GM18861 (cell line): ENCODE measurements around the gene NCKAP5L.

Experiments used
- ATAC-seq: cut with Tn5 transposase; IDR thresholded peaks from one replicate; pipeline ENCODE4 v1.9.1; 2021; ENCODE audit not compliant: unreplicated experiment

NCKAP5L gene

DNA sequence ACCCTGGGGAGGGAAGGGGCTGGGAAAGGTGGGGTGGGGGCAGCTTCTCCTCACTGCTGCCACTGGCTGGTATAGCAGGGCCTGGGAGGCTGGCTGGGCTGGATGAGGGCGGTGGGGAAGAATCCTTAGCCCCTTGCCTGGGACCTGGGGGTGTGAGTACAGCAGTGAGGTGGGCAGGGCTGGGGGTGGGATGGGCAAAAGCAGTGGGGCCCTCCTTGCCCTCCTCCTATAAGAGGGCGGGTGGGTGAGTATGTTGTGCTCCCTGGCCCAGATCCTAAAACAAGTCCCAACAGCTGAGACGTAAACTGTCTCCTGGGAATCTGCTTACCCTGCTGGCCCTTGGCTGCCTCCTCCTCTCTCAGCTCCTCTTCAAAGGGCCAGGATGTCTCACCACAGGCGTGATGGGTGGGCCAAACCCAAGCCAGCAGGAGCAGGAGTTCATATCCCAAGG is 2.2 kb downstream of the NCKAP5L start:
- no peak for ATAC-seq

DNA sequence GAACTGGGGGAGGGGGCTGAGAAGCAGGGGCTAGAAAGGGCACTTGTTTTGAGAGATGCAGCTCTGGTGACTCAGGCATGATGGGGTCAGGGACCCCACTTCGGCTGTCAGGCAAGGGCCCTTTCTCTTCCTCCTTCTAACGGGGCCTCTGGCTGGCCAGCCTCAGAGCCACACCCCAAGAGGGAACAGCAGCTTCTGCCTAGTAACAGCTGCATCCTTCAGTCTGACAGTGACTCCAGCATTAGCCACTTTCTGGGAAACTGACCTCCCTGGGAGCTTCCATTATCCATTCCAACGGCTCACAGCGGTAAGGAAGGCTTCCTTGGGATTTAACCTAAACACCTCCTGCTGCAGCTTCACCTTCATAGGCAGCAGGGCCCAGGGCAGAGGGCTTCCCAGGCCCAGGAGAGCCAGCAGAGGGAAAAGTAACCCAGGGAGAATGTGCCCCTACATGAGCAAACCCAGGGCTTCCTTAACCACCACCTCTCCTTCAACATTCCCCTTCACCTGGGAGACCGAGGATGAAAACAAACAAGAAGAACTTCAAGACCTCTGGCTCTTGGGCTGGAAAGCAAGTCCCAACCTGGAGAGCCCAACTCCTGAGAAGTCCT is 2.7 kb downstream of the NCKAP5L start:
- ATAC-seq: no peak

DNA sequence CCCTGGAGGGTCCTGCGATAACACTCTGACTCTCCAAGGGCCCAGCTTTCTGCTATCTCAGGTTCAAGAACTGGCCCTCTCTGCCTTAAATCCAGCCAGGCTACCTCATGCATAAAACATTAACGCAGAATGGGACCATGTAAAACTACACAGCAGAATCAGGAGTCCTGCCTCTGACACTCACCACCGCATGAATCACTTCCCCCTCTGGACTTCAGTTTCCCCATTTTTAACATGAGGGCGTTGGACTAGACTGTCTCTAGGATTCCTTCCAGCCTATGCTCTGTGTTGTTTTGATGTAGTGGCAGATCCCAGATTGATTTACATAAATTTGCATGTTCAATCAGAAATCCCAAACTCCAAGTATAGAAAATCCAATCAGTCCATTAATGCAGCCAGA is 3.3 kb downstream of the NCKAP5L start:
- no peak for ATAC-seq

DNA sequence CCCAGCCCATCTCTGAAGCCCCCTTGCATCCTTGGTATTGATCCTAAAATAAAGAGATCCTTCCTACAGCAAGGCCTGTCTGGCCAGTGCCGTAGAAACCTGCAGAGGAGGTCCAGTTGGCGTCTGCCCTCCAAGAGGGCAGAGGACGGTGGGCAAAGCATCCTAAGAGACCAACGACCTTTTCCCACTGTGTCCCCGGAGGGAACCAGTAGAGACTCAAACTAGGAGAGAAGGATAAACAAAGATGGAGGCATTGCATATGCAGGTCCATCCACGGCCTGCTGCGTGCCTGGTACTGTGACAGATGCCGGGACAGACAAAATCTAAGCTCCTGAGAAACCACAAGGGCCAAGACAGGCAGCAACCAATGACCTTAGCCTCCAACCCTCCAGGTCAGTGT is 3.8 kb downstream of the NCKAP5L start:
- ATAC-seq: no peak

DNA sequence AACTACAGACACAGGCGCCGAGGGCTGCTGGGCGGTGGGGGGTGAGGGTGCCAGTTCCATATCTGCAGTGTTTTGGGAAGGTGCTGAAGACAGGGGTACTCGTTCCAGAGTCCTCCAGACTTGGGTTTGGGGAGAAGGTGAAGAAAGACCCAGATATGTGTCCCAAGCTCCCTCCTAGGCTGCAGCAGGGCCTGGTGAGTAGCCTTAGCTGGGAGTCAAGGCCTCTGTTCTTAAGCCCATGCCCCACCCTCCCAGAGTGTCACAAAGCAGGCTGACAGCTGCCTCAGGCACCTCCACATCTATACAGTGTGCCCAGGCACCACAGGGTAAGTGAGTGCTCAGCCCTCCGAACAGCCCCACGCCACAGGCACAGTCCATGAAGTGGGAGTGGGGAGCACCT is 4.3 kb downstream of the NCKAP5L start:
- ATAC-seq: no peak

DNA sequence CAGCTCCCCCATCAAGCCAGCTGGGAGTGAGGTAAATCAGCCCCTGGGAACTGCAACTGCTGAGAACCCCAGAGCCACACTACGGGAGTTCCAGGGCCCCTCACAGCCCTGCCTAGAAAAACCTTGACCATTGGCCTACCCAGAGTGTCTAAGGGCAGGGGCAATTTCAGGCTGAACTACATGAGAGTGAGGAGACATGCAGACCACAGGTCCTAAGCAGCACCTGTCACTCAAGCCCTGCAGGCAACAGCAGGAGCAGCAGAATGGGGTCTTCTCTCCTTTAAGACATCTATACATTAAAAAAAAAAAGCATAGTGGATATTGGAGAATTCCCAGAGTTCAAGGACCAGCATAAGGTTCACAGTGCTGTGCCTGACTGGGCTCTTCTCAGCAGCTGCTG is 4.9 kb downstream of the NCKAP5L start:
- no peak for ATAC-seq

DNA sequence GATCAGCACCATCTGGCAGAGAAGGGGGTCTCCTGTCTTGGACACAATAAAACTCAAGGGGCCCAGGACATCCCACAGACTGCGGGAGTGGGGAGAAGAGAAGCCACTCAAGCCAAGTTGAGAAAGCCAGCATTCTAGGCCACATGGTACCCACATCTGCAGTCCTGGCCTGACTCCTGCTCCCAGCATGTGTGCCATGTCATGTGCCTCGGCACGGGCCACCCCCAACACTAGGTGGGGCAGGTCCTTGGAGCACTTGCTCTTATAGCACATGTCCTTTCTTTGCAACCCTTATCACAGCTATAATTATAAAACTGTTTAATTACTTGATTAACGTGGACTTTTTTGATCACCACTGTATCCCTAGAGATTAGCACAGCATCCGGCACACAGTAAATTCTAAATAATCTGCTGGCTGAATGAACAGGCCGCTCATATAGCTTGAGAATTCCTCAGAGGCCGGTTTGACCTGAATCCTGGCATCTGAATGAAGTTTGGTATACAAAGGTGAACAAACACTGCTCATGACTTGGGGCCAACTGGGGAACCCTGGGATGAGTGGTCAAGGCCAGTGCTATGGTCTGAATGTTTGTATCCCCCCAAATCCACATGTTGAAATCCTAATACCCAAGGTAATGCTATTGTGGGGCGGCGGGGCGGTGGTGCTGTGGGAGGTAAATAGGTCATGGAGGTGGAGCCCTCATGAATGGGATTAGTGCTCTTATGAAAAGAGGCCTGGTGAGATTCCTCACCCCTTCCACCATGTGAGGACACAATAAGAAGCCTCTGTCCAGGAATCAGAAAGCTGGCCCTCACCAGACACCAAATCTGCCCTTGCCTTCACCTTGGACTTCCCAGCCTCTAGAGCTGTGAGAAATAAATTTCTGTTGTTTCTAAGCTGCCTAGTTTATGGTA is 6.6 kb downstream of the NCKAP5L start:
- ATAC-seq: no peak

DNA sequence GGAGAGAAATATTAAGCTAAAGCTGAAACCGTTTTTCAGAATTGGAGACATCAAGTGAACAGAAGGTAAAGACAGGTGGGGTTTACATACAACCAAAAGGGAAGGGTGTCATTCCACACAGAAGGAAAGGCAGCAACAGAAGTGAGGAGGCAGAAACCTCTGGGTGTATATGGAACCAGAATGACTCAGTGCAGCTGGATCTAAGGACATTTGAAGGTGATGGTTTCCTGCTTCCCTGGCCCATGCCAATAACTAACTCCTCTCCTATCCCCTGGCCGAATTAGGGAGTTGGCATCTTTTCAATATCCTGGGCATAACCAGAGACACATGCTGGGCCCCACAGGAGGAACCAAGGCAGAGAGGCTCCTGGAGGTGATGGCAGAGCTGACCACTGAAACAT is 8.4 kb downstream of the NCKAP5L start:
- no peak for ATAC-seq

DNA sequence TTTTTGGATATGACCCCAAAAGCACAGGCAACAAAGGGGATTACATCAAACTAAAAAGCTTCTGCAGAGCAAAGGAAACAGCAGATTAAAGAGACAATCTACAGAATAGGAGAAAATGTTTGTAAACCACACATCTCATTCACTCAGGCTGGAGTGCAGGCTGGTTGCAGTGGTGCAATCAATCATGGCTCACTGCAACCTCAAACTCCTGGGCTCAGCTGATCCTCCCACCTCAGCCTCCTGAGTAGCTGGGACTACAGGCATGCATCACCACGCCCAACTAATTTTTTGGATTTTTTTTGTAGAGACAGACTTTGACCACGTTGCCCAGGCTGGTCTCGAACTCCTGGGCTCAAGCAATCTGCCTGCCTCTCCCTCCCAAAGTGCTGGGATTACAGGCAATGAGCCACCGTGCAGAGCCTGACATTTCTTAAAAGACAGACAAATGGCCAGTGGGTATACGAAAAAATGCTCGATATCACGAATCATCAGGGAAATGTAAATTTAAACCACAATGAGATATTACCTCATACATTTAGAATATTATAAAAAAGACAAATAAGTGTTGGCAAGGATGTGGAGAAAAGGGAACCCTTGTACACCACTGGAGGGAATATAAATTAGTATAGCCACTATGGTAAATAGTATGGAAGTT is 9.8 kb downstream of the NCKAP5L start:
- ATAC-seq: no peak

DNA sequence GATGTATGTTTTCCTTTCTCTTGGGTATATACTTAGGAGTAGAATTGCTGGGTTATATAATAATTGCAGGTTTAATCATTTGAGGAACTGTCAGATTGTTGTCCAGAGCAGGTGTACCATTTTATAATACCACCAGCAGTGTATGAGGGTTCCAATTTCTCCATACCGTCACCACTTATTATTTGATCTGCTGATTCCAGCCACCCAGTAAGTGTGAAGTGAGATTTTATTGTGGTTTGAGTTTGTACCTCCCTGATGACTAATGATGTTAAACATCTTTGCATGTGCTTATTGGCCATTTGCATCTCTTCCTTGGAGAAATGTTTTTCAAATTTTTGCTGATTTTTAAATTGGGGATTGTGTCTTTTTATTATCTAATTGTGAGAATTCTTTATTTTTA is 15.1 kb downstream of the NCKAP5L start:
- no peak for ATAC-seq

DNA sequence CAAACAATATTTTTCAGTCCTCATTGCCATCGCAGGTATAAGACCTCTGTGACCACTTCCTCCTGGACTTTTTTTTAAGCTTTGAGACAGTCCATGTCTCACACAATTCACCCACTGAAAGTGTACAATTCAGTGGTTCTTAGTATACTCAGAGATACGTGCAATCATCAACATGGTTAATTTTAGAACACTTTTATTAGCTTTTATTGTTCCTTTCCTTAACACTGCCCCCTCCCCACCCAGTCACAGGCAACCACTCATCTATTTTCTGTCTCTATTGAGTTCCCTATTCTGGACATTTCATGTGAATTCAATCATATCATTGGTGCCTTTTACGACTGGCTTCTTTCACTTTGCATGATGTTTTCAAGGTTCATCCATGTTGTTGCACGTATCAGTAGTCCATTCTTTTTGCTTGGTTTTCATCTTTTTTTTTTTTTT is 16.2 kb downstream of the NCKAP5L start:
- no peak for ATAC-seq

DNA sequence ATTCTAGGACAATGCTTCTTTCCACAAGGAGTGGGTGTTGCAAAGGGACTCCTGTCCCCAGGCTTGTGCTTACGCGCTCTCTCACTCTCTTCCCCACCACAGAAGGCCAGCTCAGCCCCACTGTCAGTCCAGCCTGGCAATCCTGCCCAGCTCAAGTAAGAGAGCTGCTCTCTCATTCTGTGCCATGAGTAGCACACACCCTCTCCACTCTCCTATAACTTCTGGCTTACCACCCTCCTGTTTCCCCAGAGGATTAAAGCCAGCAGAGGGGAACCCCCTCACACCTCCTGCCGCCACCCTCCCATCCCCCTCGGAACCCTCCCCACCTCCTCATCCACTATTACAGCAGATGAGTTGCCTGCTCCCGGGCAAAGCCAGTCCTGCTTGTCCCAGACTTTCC is 17.1 kb downstream of the NCKAP5L start:
- ATAC-seq: no peak

DNA sequence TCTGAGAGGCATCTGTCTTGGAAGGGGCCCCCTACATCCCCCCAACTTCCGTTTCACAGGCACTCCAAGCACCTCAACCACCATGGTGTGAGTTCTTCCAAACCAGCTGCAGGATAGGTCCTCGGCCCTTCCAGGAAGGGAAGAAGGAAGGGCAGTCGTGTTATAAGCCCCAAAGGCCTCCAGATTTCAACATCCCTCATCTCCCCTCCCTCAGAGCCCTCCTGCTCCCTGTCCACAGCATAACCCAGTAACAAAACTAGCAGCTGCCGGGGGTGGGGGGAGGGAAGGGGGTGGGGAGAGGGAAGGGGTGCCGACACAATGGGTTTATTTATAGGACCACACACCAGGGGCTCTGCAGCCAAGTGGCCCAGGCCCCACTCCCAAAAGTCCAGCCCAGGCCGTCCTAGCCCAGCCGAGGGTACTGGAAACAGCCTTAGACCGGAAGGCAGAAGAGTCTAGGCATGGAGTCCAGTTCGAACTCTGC is 18.3 kb downstream of the NCKAP5L start:
- no peak for ATAC-seq

DNA sequence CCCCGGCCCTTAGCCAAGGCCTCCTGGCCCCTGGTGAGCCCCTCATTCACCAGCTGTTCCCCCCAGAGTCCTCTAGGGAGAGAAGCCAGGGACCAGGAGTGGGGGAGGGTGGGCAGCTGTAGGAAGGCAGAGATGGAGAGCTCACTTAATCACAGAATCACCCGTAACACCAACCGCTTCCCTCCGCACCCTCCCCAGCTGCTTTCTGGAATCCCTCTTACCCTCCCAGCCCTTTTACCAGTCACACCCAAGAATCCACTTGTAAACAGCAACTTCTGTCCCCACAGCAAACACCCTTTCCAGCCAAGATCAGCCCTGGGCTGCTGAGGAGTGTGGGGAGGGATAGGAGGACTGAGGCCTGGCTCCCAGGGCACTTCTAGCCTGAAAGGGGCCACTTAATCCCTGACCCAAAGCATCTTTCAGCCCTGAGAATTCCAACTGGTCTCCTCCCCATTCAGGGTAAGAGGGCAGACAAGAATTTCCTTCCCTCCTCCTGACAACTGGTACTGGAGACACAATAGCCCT is 18.8 kb downstream of the NCKAP5L start:
- ATAC-seq: no peak

DNA sequence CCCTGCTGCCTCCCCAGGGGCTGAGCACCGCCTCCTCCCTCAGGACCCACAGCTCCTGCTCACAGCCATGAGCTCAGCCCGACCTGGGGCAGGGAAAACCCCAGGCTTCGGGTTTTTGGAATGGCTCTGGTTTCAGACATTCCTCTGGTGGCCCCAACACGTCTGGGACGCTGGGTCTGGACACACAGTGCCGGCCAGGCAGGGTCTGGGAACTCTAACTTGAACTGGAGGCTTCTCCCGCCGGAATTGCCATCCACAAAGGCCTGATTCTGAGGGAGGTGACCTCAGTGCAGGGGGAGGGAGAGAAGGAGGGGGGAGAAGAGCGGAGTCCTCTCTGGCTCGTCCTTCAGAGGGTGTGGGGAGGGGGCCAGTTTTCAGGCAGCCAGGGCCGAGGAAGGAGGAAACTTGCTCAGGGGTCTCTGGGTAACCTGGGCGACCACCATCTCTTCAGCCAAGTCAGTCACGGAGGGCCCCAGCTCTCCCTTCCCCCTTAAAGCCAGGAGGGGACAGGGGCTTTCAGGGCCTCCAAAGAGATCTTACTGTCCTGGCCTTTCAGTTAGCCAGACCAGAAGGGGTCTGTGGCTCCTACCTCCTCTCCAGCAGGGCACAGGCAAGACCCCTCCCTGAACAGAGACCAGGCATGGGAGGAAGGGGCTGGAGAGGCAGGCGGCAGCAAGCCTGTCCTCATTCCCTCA is 19.4 kb downstream of the NCKAP5L start:
- no peak for ATAC-seq

DNA sequence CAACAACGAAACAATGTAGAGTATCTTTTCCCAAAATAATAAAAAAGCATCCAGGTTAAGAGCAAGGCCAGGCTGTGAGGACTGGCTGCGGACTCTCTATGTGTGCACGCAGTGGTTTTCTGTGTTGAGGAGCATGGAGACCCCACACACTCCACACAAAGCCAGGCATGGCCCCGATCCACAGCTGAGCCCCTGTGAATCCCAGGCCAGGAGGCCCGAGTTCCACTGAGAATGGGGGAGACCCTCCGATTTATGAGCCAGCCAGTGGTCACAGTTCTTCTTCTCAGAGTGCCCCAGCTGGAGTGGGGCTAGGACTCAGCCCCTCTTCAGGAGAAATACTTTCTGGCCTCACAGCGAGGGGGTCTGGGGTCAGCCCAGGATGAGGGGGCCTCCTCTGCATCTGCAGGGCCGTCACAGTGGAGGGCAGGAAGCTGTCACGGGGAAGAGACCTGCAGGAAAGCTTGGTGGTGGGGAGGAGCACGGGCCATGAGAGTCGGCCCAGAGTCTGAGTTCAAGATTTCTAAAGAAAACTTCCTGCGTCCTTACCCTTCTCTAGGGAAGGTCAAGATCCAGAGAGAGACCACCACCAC is 20.1 kb downstream of the NCKAP5L start:
- ATAC-seq: no peak

DNA sequence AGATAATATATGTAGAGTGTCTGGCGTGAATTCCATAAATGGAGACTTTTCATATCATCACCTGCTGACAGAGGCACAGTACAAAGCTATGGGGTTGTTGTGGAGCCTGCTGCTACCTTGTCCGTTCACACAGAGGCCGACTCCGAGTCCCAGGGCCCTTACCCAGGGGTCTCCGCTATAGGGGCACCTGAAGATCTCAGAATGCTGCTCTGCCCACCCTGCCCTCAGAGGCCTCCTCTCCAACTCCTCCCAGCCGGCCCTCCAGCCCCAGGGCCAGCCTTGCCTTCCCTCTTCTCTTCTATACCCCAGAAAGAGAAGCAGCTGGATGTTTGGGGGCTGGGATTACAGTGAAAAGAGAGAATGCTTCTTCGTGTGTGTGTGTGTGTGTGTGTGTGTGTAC is 21.3 kb downstream of the NCKAP5L start:
- no peak for ATAC-seq

DNA sequence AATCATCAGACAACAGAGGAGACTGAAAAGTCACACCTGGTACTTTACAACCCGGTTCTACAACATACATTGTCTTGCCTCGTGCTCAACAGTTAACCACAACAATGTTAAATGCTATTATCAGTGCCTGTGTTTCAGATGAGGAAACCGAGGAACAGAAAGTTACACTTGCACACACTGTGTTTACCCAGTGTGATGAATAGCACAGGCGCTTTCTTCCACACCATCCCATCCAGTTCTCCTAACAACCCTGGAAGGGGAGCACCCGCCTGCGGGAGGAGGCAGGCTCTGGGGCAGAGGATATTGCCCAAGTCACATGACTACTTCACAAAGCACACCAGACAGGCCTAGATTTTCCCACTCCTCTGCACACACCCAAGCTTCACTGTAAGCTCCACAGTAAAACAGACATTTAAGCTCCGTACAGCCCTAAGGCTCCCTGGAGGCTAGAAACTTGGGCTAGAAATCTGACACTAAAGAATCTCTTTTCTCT is 21.8 kb downstream of the NCKAP5L start:
- ATAC-seq: no peak

DNA sequence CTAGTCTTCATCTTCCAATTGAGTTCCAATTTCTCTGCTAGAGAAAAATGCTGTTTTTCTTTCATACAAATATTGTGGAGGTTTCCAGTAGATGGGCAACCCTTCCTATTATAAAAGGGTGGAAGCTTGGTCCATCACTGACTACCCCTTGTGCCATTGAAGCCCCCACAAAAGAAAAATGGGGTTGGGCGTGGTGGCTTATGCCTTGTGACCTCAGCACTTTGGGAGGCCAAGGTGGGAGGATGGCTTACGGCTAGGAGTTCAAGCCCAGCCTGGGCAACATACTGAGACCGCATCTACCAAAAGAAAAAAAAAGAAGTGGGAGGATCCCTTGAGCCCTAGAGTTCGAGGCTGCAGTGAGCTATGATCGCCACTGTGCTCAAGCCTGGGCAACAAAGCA is 22.8 kb downstream of the NCKAP5L start:
- no peak for ATAC-seq

DNA sequence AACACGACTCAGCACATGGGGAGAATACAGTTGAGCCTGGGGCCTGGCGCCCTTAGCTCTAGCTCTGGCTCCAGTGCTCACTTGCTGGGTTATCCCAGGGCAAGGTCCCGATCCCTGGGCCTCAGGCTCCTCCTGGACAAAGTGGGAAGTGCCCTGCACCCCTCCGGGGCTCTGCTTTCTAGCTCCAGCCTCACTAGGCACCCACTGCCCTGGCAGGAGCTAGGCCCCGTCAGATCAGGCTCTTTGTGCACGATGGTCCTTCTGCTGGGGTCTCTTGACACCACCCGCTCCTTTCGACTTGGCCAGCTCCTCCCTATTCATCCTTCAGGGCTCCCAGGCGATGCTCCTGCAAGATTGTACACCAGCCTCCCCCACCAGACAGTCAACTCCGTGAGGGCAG is 23.4 kb downstream of the NCKAP5L start:
- ATAC-seq: no peak
